OCI-LY7 (cell line): Measurements from ENCODE around the gene ALDH3B1.
"Not testable (repeated sequence)": the region's sequence is repeated elsewhere in the genome, so short reads cannot be mapped to it uniquely, and the experiment has no call there.

Experiments used
- CTCF ChIP-seq: fragments of 200-600 bp; sonication (generic); conservative IDR thresholded peaks from 2 replicates; pipeline ENCODE4 v1.5.1; 2014; ENCODE audit warnings: mild to moderate bottlenecking, antibody characterized with exemption, low read length, moderate library complexity, mixed read lengths
- EZH2phosphoT487 ChIP-seq: fragments of 200-600 bp; sonication (generic); IDR thresholded peaks from 2 replicates; pipeline ENCODE4 v1.6.1; 2018; ENCODE audit warnings: low read depth, borderline replicate concordance, mild to moderate bottlenecking, mixed run types, antibody characterized with exemption, low read length, moderate library complexity, mixed read lengths

- TF ChIP-seq CTCF, EZH2phosphoT487: not testable (repeated sequence)
Observed at GRCh38 chr11:67990546-67991346, 19.4 kb upstream of the ALDH3B1 start.
